H9 (cell line): ENCODE results near the gene RIBC2. TPM values are rescaled to one million over a fixed set of nuclear protein-coding genes. Genes with fewer than 3 reads are reported as not detected.

Experiments
- DNase-seq: peaks from one replicate; pipeline ENCODE4 v3.0.0-alpha.2; 2017
- H2AFZ ChIP-seq: one replicate; pipeline ENCODE4 v1.6.1; 2013; ENCODE audit warnings: mild to moderate bottlenecking, low read length, control low read depth, moderate library complexity
- H2AK5ac ChIP-seq: 2 replicates; pipeline ENCODE4 v1.6.1; 2013; ENCODE audit warnings: low read length, control low read depth, mixed read lengths; ENCODE audit not compliant: insufficient read length
- H2BK120ac ChIP-seq: one replicate; pipeline ENCODE4 v1.6.1; 2013; ENCODE audit warnings: low read depth, mild to moderate bottlenecking, low read length, control low read depth, inconsistent platforms; ENCODE audit not compliant: poor library complexity, severe bottlenecking
- H2BK12ac ChIP-seq: 2 replicates; pipeline ENCODE4 v1.6.1; 2013; ENCODE audit warnings: low read length, control low read depth, mixed read lengths, low read depth; ENCODE audit not compliant: insufficient read length
- H2BK15ac ChIP-seq: 2 replicates; pipeline ENCODE4 v1.6.1; 2013; ENCODE audit warnings: low read depth, low read length, control low read depth
- H2BK20ac ChIP-seq: one replicate; pipeline ENCODE4 v1.6.1; 2013; ENCODE audit warnings: low read depth, mild to moderate bottlenecking, low read length, control low read depth, inconsistent platforms; ENCODE audit not compliant: poor library complexity, severe bottlenecking
- H2BK5ac ChIP-seq: 2 replicates; pipeline ENCODE4 v1.6.1; 2013; ENCODE audit warnings: low read length, control low read depth, mixed read lengths; ENCODE audit not compliant: insufficient read length
- H3K14ac ChIP-seq: 2 replicates; pipeline ENCODE4 v1.6.1; 2013; ENCODE audit warnings: low read length, control low read depth; ENCODE audit not compliant: insufficient read depth
- H3K18ac ChIP-seq: 2 replicates; pipeline ENCODE4 v1.6.1; 2013; ENCODE audit warnings: low read depth, mild to moderate bottlenecking, mixed read lengths, low read length, control low read depth; ENCODE audit not compliant: insufficient read length
- H3K23ac ChIP-seq: 2 replicates; pipeline ENCODE4 v1.6.1; 2013; ENCODE audit warnings: low read length, control low read depth, mixed read lengths, low read depth; ENCODE audit not compliant: insufficient read length
- H3K23me2 ChIP-seq: 2 replicates; pipeline ENCODE4 v1.6.1; 2013; ENCODE audit warnings: low read depth, mild to moderate bottlenecking, mixed read lengths, low read length, control low read depth; ENCODE audit not compliant: insufficient read length, poor library complexity, severe bottlenecking
- H3K27ac ChIP-seq: 2 replicates; pipeline ENCODE4 v1.5.1; 2013; ENCODE audit warnings: low read length, control low read depth, mixed read lengths, low read depth; ENCODE audit not compliant: insufficient read length
- H3K27me3 ChIP-seq: 2 replicates; pipeline ENCODE4 v1.6.1; 2013; ENCODE audit warnings: low read length, control low read depth, inconsistent platforms; ENCODE audit not compliant: insufficient read depth
- H3K4ac ChIP-seq: 2 replicates; pipeline ENCODE4 v1.6.1; 2013; ENCODE audit warnings: low read depth, mild to moderate bottlenecking, control low read depth, inconsistent platforms, low read length, moderate library complexity
- H3K4me1 ChIP-seq: 2 replicates; pipeline ENCODE4 v1.6.1; 2013; ENCODE audit warnings: low read length, control low read depth, inconsistent platforms; ENCODE audit not compliant: insufficient read depth
- H3K4me2 ChIP-seq: 2 replicates; pipeline ENCODE4 v1.6.1; 2013; ENCODE audit warnings: low read length, control low read depth, mixed read lengths; ENCODE audit not compliant: insufficient read length, insufficient read depth
- H3K56ac ChIP-seq: 2 replicates; pipeline ENCODE4 v1.6.1; 2013; ENCODE audit warnings: low read depth, mild to moderate bottlenecking, mixed read lengths, low read length, control low read depth; ENCODE audit not compliant: insufficient read length
- H3K79me1 ChIP-seq: 2 replicates; pipeline ENCODE4 v1.6.1; 2013; ENCODE audit warnings: low read depth, mild to moderate bottlenecking, moderate library complexity, low read length, control low read depth, inconsistent platforms; ENCODE audit not compliant: insufficient read depth, poor library complexity, severe bottlenecking
- H3K79me2 ChIP-seq: 2 replicates; pipeline ENCODE4 v1.6.1; 2013; ENCODE audit warnings: low read length, control low read depth, inconsistent platforms; ENCODE audit not compliant: insufficient read depth
- H3K9ac ChIP-seq: 2 replicates; pipeline ENCODE4 v1.6.1; 2013; ENCODE audit warnings: low read length, control low read depth, mixed read lengths; ENCODE audit not compliant: insufficient read length; ENCODE audit errors: extremely low read depth
- H3K9me3 ChIP-seq: one replicate; pipeline ENCODE4 v1.6.1; 2013; ENCODE audit warnings: low read depth, low read length, inconsistent platforms; ENCODE audit not compliant: control insufficient read depth
- H3T11ph ChIP-seq: one replicate; pipeline ENCODE4 v1.6.1; 2013; ENCODE audit warnings: mild to moderate bottlenecking, low read length, control low read depth, inconsistent platforms
- H4K20me1 ChIP-seq: one replicate; pipeline ENCODE4 v1.6.1; 2013; ENCODE audit not compliant: control insufficient read depth, insufficient read length, insufficient read depth
- H4K5ac ChIP-seq: 2 replicates; pipeline ENCODE4 v1.6.1; 2013; ENCODE audit warnings: low read depth, mild to moderate bottlenecking, mixed read lengths, low read length, control low read depth; ENCODE audit not compliant: insufficient read length
- H4K8ac ChIP-seq: replicated peaks from 2 replicates; pipeline ENCODE4 v1.6.1; 2013; ENCODE audit warnings: low read length, control low read depth, mixed read lengths, low read depth; ENCODE audit not compliant: insufficient read length
- H4K91ac ChIP-seq: 2 replicates; pipeline ENCODE4 v1.6.1; 2013; ENCODE audit warnings: low read depth, mild to moderate bottlenecking, moderate library complexity, mixed read lengths, low read length, control low read depth; ENCODE audit not compliant: insufficient read length
- H3K27ac Mint-ChIP-seq, 3 experiments: 2 replicates in 2 of 3; 3 replicates in 1 of 3; pipeline ENCODE4 v1.8.0; 2020 to 2021; ENCODE audit warnings: mixed read lengths in 3 of 3, mild to moderate bottlenecking in 1 of 3, moderate library complexity in 1 of 3
- H3K27me3 Mint-ChIP-seq: 2 replicates; pipeline ENCODE4 v1.8.0; 2021; ENCODE audit warnings: low read depth, mild to moderate bottlenecking, moderate library complexity, mixed read lengths
- H3K36me3 Mint-ChIP-seq, 3 experiments: 2 replicates in 2 of 3; 3 replicates in 1 of 3; pipeline ENCODE4 v1.8.0; 2020 to 2021; ENCODE audit warnings: low read depth in 3 of 3, mixed read lengths in 3 of 3; ENCODE audit not compliant: insufficient read depth in 1 of 3
- H3K4me1 Mint-ChIP-seq, 2 experiments: 2 replicates each; pipeline ENCODE4 v1.8.0; 2020; ENCODE audit warnings: mixed read lengths in 2 of 2
- H3K4me3 Mint-ChIP-seq, 2 experiments: 2 replicates in 1 of 2; 3 replicates in 1 of 2; pipeline ENCODE4 v1.8.0; 2020 to 2021; ENCODE audit warnings: mild to moderate bottlenecking in 2 of 2, mixed read lengths in 2 of 2, moderate library complexity in 1 of 2
- H3K9me3 Mint-ChIP-seq, 2 experiments: 2 replicates in 1 of 2; 3 replicates in 1 of 2; pipeline ENCODE4 v1.8.0; 2020; ENCODE audit warnings: mild to moderate bottlenecking in 2 of 2, mixed read lengths in 2 of 2, moderate library complexity in 1 of 2
- WGBS: extraction: QIAGEN DNeasy Blood & Tissue Kit; methylation state at CpG from one replicate; pipeline ENCODE4 v1.1.7; 2013; ENCODE audit warnings: missing lambda C conversion rate, low lambda C conversion rate, mixed read lengths; ENCODE audit not compliant: insufficient read length; ENCODE audit errors: extremely low coverage; 5-methylcytosine and 5-hydroxymethylcytosine counted together
- total RNA-seq: library from RNA; stranded (reverse); gene quantifications from 2 replicates; pipeline ENCODE4 v1.2.1, GENCODE V29; 2021
- TF ChIP-seq, protein P1 (sequence below): fragments of 200-600 bp; sonication (generic); conservative IDR thresholded peaks from 3 replicates; pipeline ENCODE4 v1.8.0; 2021; ENCODE audit warnings: antibody characterized with exemption, mild to moderate bottlenecking

The RIBC2 gene
- total RNA-seq, 1 experiment from 2014 or later: 4.1 TPM

DNA sequence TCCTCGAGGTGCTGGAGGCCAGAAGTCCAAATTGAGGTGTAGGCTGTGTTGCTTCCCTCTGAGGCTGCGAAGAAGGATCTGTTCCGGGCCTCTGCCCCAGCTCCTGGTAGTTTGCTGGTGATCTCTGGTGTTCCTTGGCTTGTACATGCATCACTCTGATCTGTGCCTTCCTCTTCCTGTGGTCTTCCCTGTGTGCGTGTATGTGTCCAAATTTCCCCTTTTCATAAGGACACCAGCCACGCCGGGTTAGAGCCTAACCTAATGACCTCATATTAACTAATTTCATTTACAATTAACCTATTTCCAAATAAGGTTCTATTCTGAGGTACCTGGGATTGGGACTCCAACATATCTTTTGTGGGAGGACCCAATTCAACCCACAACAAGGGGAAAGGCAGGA is 21.5 kb downstream of the RIBC2 start:
- Histone ChIP-seq H3K27me3 (no peaks in the 10 kb centered on the region), H3K27ac (no peak overlapping the region), H3K56ac (no peak overlapping the region), H4K91ac (no peak overlapping the region), H3K79me2 (no peaks in the 10 kb centered on the region), H3K4me2 (no peak overlapping the region), H3K14ac (no peak overlapping the region), H3K79me1 (no peaks in the 10 kb centered on the region), H4K5ac (no peak overlapping the region), H2BK15ac (no peak overlapping the region), H3K9ac (no peak overlapping the region), H3K23me2 (no peaks in the 10 kb centered on the region), H3K4ac (no peak overlapping the region), H2BK12ac (no peak overlapping the region), H3K23ac (no peak overlapping the region), H3T11ph (no peak overlapping the region), H3K9me3 (no peaks in the 10 kb centered on the region), H3K4me1 (no peaks in the 10 kb centered on the region), H2BK5ac (no peak overlapping the region), H2AK5ac (no peak overlapping the region), H2AFZ (no peak overlapping the region), H3K18ac (no peak overlapping the region), H4K8ac (no peak overlapping the region), H2BK20ac (no peak overlapping the region), H2BK120ac (no peak overlapping the region), H4K20me1 (no peaks in the 10 kb centered on the region)
- no CpG with 5 or more reads among the region's 6 CpGs for WGBS
- H3K36me3 Mint-ChIP-seq: peaks cover 0 to 4% (median 2%) of the 10 kb centered on the region in 3 experiments; a peak in 1 of 7 replicates
- DNase-seq: no peak
- no peak overlapping the region for H3K4me3 Mint-ChIP-seq
- TF ChIP-seq, protein P1, sequence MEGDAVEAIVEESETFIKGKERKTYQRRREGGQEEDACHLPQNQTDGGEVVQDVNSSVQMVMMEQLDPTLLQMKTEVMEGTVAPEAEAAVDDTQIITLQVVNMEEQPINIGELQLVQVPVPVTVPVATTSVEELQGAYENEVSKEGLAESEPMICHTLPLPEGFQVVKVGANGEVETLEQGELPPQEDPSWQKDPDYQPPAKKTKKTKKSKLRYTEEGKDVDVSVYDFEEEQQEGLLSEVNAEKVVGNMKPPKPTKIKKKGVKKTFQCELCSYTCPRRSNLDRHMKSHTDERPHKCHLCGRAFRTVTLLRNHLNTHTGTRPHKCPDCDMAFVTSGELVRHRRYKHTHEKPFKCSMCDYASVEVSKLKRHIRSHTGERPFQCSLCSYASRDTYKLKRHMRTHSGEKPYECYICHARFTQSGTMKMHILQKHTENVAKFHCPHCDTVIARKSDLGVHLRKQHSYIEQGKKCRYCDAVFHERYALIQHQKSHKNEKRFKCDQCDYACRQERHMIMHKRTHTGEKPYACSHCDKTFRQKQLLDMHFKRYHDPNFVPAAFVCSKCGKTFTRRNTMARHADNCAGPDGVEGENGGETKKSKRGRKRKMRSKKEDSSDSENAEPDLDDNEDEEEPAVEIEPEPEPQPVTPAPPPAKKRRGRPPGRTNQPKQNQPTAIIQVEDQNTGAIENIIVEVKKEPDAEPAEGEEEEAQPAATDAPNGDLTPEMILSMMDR: no peak
- H3K27ac Mint-ChIP-seq: no peak overlapping the region
- H3K4me1 Mint-ChIP-seq: peaks cover 6 to 12% of the 10 kb centered on the region in 2 experiments
- H3K27me3 Mint-ChIP-seq: peaks cover 2% of the 10 kb centered on the region
- peaks cover 3 to 4% of the 10 kb centered on the region in 2 experiments; a peak in 3 of 5 replicates for H3K9me3 Mint-ChIP-seq
